ENCODE results near the gene FBP2. TPM values are rescaled to one million over a fixed set of nuclear protein-coding genes. Genes with fewer than 3 reads are reported as not detected.
"Not testable (repeated sequence)": the region's sequence is repeated elsewhere in the genome, so short reads cannot be mapped to it uniquely, and the experiment has no call there.

FBP2 gene
- polyA plus RNA-seq, 4 donors = 0.17 TPM; not detected in 3

DNA sequence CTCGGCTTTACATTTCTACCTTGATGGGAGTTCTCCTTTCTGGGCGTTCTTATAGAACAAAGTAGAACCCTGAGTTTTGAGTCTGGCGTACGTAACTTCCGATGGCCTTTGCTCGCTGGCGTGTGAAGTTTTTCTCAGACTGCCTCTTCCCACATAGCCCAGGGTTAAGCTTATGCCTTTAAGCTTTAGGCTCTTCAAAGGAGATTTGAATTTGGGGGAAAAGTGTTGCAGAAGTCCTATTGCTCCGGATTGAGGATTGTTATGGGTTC lies 13.7 kb upstream of the FBP2 start:
- no peak for DNase-seq (ENCODE audit: low read depth in 4 of 4, low spot score in 3 of 4)

DNA sequence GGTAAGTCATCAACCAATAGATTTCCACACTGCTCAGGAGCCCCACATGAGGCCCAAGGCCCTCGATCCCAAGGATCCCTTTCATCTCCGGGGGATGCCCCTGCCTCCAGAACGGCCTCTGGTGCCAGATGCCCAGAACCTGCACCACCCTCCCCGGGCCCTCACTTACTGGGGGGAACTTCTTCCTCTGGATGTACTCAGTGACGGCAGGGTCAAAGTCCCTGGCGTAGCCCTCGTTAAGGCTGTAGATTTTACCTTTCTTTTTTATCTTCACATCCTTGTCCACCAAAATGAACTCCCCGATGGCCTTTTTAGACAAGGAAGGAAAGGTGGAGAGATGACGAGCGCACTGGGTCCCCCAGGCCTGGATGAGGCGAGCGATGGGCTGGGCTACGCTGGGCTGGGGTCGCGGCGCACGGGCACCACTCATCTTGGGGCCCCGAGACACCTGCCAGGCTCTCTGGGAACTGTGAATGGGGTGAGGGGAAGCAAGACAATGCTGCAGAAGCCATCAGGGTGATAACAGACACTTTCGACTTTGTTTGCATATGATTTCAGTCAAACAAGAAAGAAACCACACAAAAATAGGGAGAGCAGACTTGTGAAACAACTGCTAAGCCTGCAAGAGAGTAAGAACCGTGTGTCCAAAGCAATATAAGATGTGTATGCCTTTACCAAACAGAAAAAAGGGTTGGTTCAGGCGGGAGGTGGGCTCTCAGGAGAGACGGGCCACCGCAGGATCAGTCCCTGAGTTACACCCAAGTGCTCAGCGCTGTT lies 13.2 kb upstream of the FBP2 start:
- DNase-seq (ENCODE audit: low read depth in 4 of 4, low spot score in 3 of 4) = no peak

DNA sequence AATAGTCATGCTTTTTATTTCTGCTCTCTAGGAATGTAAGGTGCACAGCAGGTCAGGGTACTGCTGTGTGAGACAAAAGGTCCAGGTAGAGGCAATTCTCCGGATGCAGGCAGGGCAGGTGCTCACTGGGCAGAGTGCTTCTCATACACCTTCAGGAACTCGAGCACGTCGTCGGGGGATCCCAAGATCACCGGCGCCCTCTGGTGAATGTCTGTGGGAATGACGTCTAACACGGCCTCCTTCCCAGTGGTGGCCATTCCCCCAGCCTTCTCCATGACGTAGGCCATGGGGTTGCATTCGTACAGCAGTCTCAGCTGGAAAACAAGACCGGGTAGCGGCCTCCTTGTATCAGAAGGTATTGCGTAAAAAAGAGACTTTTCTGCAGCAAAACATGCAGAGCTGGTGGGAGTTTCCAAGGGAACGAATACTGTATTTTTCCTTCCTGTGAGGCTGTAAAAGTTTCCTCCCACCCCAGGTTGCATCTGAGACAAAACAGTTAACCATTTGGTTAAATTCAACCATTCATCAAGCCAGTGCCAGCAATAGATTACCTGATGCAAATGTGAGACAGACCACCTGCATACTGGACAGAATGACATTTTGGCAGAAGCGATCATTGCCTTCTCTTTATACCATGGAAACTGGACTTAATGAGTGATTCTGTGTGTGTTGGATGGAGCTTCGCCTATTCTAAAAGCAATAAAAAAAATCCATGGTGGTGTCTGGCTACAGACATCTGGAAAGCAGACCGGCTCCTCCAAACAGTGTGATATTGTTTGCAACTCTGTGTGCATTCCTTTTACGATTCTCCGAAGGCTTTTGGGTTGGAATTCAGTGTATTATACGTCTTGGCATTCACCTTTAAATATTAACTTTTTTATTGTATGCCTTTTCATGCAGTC lies 9.9 kb upstream of the FBP2 start:
- DNase-seq (ENCODE audit: low read depth in 4 of 4, low spot score in 3 of 4) = peak in 1 of 4 donors; percentile 40

DNA sequence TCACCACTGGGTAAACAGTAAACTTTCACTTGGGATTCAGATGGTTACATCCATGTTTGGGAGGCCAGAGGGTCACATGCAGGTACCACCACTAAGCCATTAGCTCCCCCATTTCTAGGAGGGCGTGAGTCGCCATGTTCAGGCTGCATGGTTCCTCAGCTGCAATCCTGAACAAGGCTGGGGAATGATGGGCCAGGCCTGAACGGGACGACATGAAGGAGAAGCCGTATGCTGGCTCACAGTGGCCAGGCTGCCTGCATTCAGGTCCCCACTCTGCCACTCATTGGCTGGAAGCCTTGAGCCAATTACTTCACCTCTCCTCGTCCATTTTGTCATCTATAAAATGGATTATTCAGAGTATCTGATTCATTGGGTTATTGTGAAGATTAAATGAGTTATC lies 9.0 kb upstream of the FBP2 start:
- DNase-seq (ENCODE audit: low read depth in 4 of 4, low spot score in 3 of 4) = no peak

DNA sequence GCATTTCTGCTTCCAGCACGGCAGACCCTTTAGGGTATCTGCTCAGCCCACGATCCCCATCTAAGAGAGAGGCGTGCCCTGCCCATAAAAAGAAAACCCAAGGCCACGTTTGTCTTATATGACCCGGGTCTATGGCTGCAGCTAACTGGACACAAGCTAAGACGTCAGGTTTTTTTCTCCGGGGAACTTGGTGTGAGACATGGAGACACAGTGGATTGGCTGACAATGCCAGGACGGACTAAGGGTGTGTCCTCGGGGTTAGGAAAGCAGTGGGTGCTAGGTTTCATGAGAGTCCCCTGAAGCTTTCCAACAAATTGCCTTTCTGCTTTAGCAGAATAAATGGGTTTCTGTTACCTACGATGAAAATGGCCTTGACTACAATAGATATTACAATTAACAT lies 7.1 kb upstream of the FBP2 start:
- DNase-seq (ENCODE audit: low read depth in 4 of 4, low spot score in 3 of 4) = no peak

DNA sequence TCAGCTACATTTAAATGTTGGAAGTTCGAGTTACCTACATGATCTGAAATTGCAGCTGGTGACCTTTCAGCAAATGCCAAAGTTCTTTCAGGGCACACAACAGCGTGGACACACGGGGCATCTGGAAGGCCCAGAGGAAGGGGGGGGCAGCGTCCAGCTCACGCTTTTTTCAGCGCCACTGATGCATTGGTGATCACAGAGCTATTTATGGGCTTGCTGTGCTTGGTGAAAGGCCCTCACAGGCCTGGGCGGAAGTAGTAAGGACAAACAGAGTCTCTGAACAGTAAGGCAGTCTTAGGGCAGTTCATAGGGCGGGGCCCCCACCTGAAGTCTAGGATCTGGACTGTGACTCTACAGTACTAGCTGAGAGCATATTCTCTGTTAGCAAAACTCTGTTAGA lies 6.6 kb upstream of the FBP2 start:
- DNase-seq (ENCODE audit: low read depth in 4 of 4, low spot score in 3 of 4) = no peak

DNA sequence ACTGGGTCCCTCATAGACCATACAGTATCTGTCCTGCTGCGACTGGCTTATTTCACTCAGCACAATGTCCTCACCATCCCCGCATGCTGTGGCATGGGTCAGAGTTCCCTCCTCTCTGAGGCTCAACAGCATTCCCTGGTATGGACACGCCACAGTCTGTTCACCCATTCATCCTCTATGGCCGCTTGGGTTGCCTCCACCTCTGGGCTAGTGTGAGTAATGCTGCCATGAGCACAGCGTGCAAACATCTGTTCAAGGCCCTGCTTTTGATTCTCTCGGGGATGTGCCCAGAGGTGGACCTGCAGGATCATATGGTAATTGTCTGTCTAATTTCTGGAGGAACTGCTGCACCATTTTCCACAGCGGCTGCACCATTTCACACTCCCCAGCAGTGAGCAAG lies 5.5 kb upstream of the FBP2 start:
- no peak for DNase-seq (ENCODE audit: low read depth in 4 of 4, low spot score in 3 of 4)

DNA sequence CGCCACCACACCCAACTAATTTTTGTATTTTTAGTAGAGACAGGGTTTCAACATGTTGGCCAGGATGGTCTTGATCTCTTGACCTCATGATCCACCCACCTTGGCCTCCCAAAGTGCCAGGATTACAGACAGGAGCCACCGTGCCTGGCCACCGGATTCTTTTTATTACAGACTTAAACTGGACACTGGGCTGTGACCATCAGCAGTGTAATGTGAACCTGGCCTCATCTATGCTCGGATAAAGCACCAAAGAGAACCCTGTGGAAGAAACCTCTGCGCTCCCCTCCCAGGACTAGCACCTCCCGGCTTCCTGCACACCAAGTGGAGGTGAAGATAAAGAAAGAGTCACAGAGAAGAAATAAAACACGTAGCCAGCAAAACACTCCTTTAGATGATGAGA lies 941 bp downstream of the FBP2 start:
- DNase-seq (ENCODE audit: low read depth in 4 of 4, low spot score in 3 of 4) = not testable (repeated sequence)

DNA sequence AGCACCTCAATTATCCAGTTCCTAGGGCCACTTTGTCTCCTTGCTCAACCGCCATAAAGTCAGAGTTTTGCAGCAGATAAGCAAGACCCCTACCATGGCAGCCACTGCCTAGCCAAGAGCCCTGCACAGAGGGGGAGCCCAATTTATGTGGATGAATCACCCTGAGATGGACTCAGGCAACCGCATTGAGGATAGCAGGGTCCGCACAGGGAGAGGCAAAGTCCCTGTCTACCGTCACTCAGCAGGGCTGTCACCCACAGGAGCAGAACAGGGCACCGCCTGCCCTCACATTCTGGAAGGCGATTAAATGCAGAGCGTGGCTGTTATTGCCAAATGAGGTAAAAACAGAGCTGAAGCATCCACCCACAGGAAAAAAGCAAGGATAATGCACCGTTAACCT lies 1.7 kb downstream of the FBP2 start:
- no peak for DNase-seq (ENCODE audit: low read depth in 4 of 4, low spot score in 3 of 4)

DNA sequence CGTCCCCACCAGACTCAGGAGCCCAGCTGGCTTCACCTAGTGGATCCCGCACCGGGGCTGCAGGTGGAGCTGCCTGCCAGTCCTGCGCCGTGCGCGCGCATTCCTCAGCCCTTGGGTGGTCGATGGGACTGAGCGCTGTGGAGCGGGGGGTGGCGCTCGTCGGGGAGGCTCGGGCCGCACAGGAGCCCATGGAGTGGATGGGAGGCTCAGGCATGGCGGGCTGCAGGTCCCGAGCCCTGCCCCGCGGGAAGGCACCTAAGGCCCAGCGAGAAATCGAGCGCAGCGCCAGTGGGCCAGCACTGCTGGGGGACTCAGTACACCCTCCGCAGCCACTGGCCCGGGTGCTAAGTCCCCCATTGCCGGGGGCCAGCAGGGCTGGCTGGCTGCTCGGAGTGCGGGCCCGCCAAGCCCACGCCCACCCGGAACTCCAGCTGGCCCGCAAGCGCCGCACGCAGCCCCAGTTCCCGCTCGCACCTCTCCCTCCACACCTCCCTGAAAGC lies 2.5 kb downstream of the FBP2 start:
- not testable (repeated sequence) for DNase-seq (ENCODE audit: low read depth in 4 of 4, low spot score in 3 of 4)

DNA sequence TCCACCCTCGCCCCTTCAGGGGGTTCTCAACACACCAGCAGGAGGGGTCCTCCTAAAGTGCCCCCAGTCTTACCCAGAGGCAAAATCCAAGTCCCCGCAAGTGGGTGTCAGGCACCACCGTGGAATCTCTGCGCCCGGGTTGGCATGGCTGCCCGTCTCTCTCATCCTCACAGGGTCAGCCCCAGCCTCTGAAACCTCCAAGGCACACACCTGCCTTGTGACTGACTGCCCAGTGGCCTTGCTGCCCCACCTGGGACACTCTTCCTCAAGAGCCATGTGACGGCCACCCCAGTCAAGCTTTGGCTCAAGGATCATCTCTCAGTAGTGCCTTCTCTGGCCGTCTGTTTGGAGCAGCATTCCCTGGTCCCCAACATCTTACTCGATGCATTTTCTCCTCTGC lies 4.9 kb downstream of the FBP2 start:
- no peak for DNase-seq (ENCODE audit: low read depth in 4 of 4, low spot score in 3 of 4)

DNA sequence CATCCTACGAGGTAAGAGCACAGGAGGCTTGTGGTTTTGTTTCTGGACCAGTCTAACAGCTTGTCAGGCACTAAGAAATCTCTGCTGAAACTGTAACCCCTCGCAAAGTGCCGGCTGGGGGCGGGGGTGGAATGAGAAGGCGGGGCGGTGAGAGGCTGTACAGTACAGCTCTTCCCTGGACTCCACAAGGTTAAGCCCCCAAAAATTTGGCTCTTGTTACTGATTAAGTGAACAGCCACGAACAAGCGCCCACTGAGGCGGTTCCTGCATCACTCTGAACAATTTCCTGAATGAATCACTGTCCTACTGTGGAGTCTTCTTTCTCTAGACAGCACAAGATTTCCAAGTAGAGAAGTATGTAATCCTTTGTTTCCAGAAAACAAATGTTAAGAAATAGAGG lies 6.8 kb downstream of the FBP2 start:
- DNase-seq (ENCODE audit: low read depth in 4 of 4, low spot score in 3 of 4) = no peak

DNA sequence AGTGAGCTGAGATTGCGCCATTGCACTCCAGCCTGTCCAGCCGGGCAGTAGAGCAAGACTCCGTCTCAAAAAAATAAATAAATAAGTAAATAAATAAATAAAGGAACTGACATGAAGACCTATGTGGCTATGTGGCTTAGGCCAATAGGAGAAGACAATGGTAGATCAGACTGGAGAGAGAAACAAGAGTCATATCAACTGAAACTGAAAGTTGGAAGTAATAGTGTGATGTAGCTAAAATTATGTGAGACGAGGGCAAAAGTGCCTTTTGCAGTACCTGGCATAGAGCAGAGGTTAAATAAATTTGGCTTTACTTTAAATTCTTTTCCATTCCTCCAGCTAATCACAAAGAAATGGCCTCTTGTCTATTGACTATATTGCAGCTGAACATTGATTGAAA lies 7.3 kb downstream of the FBP2 start:
- DNase-seq (ENCODE audit: low read depth in 4 of 4, low spot score in 3 of 4) = no peak

DNA sequence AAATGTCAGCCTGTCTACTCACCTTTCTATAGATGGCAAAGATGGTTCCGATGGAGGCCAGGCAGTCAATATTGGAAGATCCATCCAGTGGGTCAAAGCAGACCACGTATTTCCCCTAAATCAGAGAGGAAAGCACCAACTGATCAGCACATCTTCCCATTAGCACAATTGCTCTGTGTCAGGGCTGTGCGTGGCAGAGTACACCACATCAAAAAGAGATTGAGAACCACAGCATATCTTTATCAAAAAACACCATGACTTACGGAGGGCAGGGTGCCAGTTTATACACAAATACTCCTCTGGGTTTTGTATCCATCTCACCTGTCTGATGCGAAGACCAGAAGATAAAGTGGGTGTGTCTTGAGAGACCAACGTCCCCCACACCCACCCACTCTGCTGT lies 9.1 kb downstream of the FBP2 start:
- no peak for DNase-seq (ENCODE audit: low read depth in 4 of 4, low spot score in 3 of 4)

DNA sequence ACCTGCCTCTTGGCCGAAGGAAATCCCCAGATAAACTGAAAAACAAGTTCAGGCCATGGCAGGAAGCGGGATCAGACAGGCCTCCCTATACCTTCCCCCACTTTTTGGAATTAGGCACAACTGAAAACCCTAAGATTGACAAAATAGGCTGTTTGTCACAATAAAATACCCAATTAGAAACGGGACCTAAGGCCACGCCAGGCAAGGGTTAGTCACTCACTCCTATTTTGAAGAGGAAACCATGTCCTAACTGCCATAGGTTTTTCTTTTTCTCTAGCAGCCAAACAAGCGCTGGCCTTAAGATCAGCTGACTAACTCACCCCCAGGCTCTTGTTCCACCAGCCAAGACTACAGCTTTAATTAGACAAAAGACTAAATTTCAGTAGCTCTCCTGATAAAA lies 11.9 kb downstream of the FBP2 start:
- DNase-seq (ENCODE audit: low read depth in 4 of 4, low spot score in 3 of 4) = no peak

DNA sequence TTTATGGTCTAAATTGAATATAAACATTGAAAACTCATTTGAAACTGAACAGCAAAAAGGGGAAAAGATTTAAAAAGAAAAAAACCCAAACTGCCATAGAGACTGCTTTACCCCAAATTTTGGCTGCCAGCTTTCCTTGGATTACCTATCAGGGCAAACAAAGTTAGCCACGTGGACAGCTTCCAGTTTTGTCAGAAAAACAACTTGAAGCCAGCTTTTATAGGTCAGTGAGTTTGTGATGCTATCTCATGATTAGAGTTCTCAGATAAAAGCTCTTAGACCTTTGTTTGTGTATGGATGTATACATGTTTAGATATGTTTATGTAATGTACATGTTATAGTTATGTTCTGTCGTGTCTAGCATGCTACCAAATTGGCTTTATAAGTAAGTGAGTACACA lies 16.1 kb downstream of the FBP2 start:
- DNase-seq (ENCODE audit: low read depth in 4 of 4, low spot score in 3 of 4) = no peak

DNA sequence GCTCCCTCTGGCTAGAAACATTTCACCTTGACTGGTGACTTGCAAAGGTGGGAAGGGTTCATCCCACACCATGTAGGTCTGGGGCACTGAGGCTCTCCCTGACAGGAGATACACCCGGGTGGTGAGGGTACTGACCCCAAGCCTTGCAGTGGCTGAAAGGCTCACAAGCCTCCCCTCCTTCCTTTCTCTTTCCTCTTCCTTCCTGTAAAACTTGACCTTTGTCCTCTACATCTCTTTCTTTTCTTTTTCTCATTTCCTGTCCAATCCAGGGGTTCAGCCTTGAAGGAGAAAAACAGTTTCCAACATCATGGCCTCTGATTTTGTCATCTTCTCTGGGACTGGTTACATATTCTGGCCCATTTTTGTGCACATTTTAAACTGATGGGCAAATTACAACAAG lies 16.6 kb downstream of the FBP2 start:
- DNase-seq (ENCODE audit: low read depth in 4 of 4, low spot score in 3 of 4) = no peak

DNA sequence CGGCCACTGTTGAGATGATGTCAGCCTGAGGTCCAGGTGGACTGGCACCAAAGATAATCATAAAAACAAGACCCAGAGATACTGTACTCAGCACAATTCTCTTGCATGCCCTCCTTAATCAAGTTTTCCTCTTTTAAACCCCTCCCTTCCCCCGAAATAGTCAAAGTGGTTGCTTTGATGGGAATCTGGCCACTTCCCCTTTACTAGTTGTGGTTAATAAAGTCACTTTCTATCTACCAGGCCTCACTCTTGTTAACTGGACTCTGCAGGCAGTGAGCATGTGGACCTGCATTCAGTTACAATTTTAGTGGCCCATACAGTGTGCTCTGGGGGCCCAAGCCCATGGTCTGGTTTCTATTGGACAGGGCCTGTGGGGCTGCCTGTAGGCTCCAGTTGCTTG lies 17.5 kb downstream of the FBP2 start:
- DNase-seq (ENCODE audit: low read depth in 4 of 4, low spot score in 3 of 4) = no peak

DNA sequence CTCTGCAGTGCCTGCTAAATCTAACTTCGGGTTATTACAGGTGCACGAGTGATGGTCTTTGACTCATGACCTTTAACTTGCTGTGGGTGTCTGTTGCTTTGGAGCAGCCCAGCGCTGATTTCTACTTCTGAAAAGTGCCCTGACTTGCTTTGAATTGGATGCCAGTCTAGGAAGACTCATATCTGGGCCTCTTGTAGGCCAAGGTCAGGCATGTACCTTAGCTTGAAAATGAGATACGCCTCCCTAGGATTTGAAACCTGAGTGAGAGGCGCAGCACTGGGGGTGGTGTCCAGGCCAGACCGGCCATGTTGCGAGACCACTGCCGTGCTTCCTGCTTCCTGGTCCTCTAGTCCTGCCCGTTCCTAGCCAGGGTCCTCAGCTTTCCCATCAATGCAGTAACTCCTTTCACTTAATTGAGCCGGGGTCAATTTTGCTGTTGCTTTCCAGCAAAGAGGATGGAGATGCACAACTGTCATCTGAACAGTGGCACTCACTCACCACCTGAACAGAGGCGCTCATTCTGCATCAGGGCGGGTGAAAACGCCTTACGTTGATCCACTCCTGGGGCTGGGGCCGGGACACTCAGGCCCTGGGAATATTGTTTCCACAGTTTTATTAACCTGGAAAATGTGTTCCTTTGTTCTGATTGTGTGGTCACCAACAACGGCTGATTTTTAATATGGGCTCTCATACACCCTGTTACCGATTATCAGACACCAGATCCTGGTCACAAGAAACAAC lies 24.5 kb downstream of the FBP2 start:
- DNase-seq (ENCODE audit: low read depth in 4 of 4, low spot score in 3 of 4) = no peak

DNA sequence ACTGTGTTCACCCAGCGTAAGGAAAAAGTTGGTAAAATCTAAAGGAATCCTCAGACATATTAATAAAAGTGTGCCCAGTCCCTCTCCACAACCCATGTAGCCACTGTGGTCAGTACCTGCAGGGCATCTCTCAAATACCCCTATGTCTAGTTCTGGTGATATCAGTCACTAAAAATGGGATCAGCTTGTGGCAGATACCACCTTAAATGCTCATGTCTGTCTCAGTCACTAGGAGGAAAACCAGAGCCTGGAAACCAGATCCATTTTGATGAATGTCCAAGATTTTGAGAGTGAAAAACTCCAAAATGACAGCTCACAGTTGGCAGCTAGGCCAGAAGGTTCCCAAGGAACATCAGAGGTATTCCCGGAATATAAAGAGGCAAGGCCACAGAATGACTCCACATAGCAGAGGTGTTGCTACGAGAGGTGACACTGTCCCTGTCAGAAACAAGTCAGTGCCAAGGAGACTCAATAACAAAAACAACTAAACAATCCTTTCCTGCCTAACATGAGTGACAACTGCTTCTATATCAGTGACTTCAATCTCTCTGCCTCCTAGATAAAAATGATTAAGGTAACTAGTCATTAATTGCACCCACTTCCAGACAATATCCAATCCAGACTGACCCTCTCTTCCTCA lies 25.3 kb downstream of the FBP2 start:
- no peak for DNase-seq (ENCODE audit: low read depth in 4 of 4, low spot score in 3 of 4)

DNA sequence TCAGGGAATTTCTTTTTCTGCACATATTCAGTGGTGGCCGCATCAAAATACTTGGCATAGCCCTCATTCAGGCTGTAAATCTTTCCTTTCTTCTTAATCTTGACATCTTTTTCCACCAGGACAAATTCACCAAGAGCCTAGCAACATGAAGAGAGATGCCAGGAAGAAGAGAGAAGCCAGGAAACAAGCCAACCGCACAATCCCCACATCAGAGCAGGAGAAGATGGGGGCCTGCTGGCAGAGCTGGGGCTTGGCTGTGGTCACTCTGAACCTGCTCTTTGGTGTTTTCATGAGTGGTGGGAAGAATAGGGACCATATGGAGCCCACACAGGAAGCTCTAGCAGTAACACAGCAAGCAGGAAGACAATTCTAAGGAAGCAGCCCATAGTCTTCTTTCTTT lies 26.4 kb downstream of the FBP2 start:
- no peak for DNase-seq (ENCODE audit: low read depth in 4 of 4, low spot score in 3 of 4)
